ENCODE measurements around the gene FSTL3.
"Not testable (repeated sequence)": the region's sequence is repeated elsewhere in the genome, so short reads cannot be mapped to it uniquely, and the experiment has no call there.

FSTL3 gene

GRCh38 chr19:710767-711166 is 34.6 kb downstream of the FSTL3 start:
- no peak for DNase-seq (ENCODE audit: low read depth in 3 of 3)

- no peak for DNase-seq (ENCODE audit: low read depth in 3 of 3)
Observed at GRCh38 chr19:711254-711653, 35.1 kb downstream of the FSTL3 start.

GRCh38 chr19:715347-715746 is 39.2 kb downstream of the FSTL3 start:
- no peak for DNase-seq (ENCODE audit: low read depth in 3 of 3)

GRCh38 chr19:718251-718951 is 42.2 kb downstream of the FSTL3 start:
- no peak for DNase-seq (ENCODE audit: low read depth in 3 of 3)

- no peak for DNase-seq (ENCODE audit: low read depth in 3 of 3)
Observed at GRCh38 chr19:718991-719512, 42.9 kb downstream of the FSTL3 start.

DNA sequence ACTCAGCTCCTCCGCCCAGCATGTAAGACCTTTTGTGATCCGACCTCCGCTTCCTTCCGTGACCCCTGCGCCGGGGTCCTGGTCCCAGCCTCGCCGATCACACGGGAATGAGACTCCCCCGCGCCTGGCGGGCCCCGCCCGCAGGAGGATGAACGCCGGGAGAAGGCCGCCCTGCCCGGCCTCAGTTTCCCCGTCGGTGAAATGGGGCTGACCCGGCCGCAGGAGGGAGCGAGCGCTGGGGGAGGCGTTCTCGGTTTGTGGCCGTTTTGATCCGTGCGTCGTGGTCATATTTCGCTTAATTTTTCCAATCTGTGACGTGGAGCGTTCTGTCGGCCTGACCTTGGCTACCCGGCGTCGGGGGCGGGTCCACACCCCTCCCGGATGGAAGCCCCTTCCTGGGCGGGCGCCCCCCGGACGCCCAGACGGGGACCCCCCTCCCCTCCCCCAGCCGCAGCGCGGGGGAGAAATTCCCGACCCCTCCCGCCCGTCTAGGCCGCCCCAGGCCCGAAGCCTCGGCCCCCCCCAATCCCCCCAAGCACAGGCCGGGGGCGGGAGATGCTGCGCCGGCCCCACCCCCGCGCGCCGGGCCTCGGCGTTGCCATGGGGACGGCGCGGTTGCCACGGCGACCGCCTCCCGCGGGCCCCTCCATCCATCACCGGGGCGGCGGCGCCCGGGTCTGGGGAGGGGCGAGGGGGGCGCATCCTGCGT is 43.6 kb downstream of the FSTL3 start:
- DNase-seq (ENCODE audit: low read depth in 3 of 3) = no peak

DNA sequence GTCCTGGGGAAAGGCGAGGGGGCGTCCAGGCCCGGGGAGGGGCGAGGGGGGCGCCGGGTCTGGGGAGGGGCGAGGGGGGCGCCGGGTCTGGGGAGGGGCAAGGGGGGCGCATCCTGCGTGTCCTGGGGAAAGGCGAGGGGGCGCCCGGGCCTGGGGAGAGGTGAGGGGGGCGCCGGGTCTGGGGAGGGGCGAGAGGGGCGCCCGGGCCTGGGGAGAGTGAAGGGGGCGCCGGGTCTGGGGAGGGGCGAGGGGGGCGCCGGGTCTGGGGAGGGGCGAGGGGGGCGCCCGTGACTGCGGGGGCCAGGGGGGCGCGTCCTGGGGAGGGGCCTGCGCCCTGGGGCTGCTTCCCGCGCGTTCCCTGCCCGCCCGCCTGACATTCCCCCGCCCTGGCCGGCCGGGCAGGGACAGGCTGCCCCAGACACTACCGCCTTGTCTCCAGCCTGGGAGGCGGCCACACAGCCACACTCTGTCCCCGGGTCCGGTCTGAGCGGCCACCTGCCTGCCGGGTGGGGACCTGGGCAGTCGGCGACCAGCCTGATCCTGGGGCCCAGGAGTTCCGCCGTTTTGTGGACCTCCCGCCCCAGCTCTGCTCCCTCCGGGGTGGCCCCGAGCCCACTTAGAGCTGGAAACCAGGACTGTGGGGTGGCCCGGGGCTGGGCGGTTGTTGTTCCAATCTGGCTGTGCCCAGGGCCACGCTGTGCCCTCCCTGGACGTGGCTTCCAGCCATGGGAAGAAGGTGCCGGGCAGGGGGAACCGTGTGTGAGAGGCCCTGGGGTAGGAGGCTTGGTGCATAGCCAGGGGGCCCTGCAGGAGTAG is 44.4 kb downstream of the FSTL3 start:
- DNase-seq (ENCODE audit: low read depth in 3 of 3) = no peak

DNA sequence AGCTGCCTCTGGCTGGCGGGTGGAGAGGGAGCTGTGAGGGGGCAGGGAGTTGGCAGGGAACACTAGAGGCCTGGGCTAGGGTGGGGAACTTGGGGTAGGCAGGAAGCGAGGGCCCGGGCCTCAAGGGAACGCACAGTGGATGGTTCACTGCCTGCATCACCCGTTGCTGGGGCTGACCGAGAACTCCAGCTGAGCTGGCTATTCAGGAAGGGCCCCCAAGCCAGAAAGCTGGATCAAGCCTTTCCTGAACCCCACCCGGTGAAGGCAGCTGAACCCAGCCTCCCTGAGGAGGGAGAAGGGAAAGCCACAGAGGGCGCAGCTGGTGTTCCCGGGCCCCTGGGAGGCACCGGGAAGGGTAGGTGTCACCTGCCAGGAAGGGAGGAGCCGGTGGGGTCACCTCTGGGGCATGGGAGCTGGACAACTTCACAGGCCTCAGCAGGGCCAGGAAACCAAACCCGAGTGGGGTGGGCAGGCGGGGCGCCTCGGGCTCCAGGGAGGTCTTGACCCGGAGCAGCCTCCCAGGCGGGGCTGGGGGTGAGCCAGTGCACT is 46.4 kb downstream of the FSTL3 start:
- no peak for DNase-seq (ENCODE audit: low read depth in 3 of 3)

- DNase-seq (ENCODE audit: low read depth in 3 of 3) = no peak
Observed at GRCh38 chr19:723247-723646, 47.1 kb downstream of the FSTL3 start.

- no peak for DNase-seq (ENCODE audit: low read depth in 3 of 3)
Observed at GRCh38 chr19:723714-724113, 47.5 kb downstream of the FSTL3 start.

GRCh38 chr19:725461-726089 is 49.4 kb downstream of the FSTL3 start:
- no peak for DNase-seq (ENCODE audit: low read depth in 3 of 3)

DNA sequence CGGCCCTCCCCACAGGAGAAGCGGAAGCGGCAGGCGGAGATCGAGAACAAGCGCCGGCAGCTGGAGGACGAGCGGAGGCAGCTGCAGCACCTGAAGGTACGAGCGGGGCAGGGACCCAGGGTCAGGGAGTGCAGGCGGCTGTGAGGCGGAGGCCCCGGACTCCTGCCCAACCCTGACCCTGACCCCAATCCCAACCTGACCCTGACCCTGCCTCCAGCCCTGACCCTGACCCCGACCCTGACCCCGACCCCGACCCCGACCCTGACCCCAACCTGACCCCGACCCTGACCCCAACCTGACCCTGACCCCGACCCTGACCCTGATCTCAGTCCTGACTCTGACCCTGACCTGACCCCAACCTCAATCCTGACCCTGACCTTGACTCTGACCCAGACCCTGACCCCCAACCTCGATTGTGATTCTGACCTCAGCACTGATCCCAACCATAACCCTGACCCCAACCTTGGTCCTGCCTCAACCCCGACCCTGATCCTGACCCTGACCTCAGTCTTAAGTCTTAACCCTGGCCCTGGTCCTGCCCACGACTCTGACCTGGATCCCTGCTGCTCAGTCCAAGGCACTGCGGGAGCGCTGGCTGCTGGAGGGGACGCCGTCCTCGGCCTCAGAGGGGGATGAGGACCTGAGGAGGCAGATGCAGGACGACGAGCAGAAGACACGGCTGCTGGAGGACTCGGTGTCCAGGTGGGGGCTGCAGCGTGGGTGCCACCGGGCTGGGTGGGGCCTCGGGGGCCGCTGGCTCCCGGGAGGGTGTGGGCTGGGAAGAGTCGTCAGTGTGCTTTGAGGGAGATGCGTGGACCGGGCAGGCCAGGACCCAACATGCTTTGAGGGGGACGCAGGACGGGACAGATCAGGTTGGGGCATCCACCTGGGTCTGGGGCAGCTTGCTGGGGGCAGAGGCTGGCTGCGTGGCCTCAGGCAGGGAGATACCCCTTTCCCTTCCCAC is 51.1 kb downstream of the FSTL3 start:
- DNase-seq (ENCODE audit: low read depth in 3 of 3) = no peak

DNA sequence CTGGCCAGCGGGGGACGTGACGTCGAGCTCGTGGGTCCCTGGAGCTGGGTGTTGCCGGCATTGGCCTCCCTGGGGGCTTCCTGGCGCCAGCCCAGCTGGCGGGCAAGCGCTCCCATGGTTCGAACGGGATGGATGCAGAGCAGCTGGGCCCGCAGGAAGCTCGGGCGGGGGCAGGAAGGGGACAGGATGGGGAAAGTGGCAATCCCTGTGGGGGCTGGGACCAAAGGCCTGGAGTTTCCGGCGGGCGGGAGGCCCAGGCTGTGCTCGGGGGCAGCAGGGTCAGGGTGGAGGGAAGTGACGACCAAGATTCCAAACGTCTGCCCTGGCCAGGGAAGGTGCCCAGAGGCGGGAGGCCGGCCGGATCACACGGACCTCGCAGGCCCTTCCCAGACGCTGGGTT is 51.8 kb downstream of the FSTL3 start:
- DNase-seq (ENCODE audit: low read depth in 3 of 3) = no peak

GRCh38 chr19:729564-729963 is 53.4 kb downstream of the FSTL3 start:
- DNase-seq (ENCODE audit: low read depth in 3 of 3) = not testable (repeated sequence)

GRCh38 chr19:729965-730668 is 53.9 kb downstream of the FSTL3 start:
- DNase-seq (ENCODE audit: low read depth in 3 of 3) = no peak

- DNase-seq (ENCODE audit: low read depth in 3 of 3) = no peak
Observed at GRCh38 chr19:731000-731399, 54.8 kb downstream of the FSTL3 start.

GRCh38 chr19:732148-733069 is 56.2 kb downstream of the FSTL3 start:
- no peak for DNase-seq (ENCODE audit: low read depth in 3 of 3)
